ENCODE data around the gene RAE1. TPM values are rescaled to one million over a fixed set of nuclear protein-coding genes. Genes with fewer than 3 reads are reported as not detected.

RAE1 gene
- total RNA-seq, 1 experiment from 2014 or later: 53.1 TPM

GRCh38 chr20:57417051-57417689 is 66.1 kb downstream of the RAE1 start:
- H3K27ac ChIP-seq (ENCODE audit: insufficient read length, low read depth, low read length): no peak overlapping the region
- H4K5ac ChIP-seq (ENCODE audit: insufficient read length, low read depth, low read length): no peak overlapping the region
- H4K8ac ChIP-seq (replicated peaks; ENCODE audit: insufficient read length, low read depth, low read length): no peak overlapping the region
- H2AFZ ChIP-seq (ENCODE audit: low read length): no peak overlapping the region
- no peaks in the 10 kb centered on the region for H3K79me2 ChIP-seq (ENCODE audit: insufficient read depth, low read length)
- Mint-ChIP-seq H3K36me3 (ENCODE audit: insufficient read depth in 1 of 3, low read depth in 3 of 3) (no peaks in the 10 kb centered on the region), H3K27ac (no peak overlapping the region), H3K9me3 (no peaks in the 10 kb centered on the region), H3K4me3 (no peak overlapping the region), H3K4me1 (peaks cover 0 to 11% of the 10 kb centered on the region in 2 experiments; a peak in 2 of 4 replicates), H3K27me3 (ENCODE audit: low read depth) (peaks cover 2% of the 10 kb centered on the region)
- no peak overlapping the region for H2BK5ac ChIP-seq (ENCODE audit: insufficient read length, low read length)
- no peak overlapping the region for H2AK5ac ChIP-seq (ENCODE audit: insufficient read length, low read length)
- H2BK120ac ChIP-seq (ENCODE audit: low read depth, low read length, poor library complexity, severe bottlenecking): no peak overlapping the region
- no peak overlapping the region for H3K14ac ChIP-seq (ENCODE audit: insufficient read depth, low read length)
- no peak overlapping the region for H2BK15ac ChIP-seq (ENCODE audit: low read depth, low read length)
- H3K27me3 ChIP-seq (ENCODE audit: insufficient read depth, low read length): no peaks in the 10 kb centered on the region
- TF ChIP-seq CTCF (conservative IDR thresholded peaks at IDR 0.05): no peak
- no peak overlapping the region for H3K23ac ChIP-seq (ENCODE audit: insufficient read length, low read depth, low read length)
- 100% methylated on average over 1 of the region's 6 CpGs for WGBS (ENCODE audit: extremely low coverage, insufficient read length, low lambda C conversion rate)
- H3K23me2 ChIP-seq (ENCODE audit: insufficient read length, low read depth, low read length, poor library complexity, severe bottlenecking): no peaks in the 10 kb centered on the region
- no peak overlapping the region for H3K4ac ChIP-seq (ENCODE audit: low read depth, low read length)
- no peaks in the 10 kb centered on the region for H4K20me1 ChIP-seq (ENCODE audit: control insufficient read depth, insufficient read depth, insufficient read length)
- no peak overlapping the region for H2BK12ac ChIP-seq (ENCODE audit: insufficient read length, low read depth, low read length)
- no peaks in the 10 kb centered on the region for H3K9me3 ChIP-seq (ENCODE audit: control insufficient read depth, low read depth, low read length)
- H3K4me2 ChIP-seq (ENCODE audit: insufficient read depth, insufficient read length, low read length): no peak overlapping the region
- H3K4me1 ChIP-seq (ENCODE audit: insufficient read depth, low read length): no peaks in the 10 kb centered on the region
- no peak overlapping the region for H3T11ph ChIP-seq (ENCODE audit: low read length)
- no peak for DNase-seq
- H2BK20ac ChIP-seq (ENCODE audit: low read depth, low read length, poor library complexity, severe bottlenecking): no peak overlapping the region
- H4K91ac ChIP-seq (ENCODE audit: insufficient read length, low read depth, low read length): no peak overlapping the region
- H3K56ac ChIP-seq (ENCODE audit: insufficient read length, low read depth, low read length): no peak overlapping the region
- no peaks in the 10 kb centered on the region for H3K79me1 ChIP-seq (ENCODE audit: insufficient read depth, low read depth, low read length, poor library complexity, severe bottlenecking)
- no peak overlapping the region for H3K9ac ChIP-seq (ENCODE audit: extremely low read depth, insufficient read length, low read length)
- H3K18ac ChIP-seq (ENCODE audit: insufficient read length, low read depth, low read length): no peak overlapping the region
